ENCODE results near the gene IKZF1.

DNA sequence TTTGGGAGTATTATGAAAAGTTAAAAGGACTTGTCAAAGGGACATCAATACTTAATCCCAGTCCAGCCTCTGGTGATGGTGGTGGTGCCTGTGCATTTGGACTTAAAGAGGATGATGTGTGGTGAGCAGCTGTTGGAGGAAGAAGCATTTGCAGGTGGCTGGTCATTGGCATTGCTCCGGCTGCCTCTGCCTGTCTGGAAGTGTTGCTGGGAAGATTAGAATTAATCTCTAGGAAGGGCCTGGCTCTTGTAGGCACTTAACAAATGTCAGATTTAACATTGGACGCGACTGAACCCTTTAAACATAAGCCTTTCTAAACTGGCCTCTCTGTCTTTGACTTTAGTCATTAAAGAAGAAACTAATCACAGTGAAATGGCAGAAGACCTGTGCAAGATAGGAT is 86.9 kb downstream of the IKZF1 start:
- TF ChIP-seq, protein P1, sequence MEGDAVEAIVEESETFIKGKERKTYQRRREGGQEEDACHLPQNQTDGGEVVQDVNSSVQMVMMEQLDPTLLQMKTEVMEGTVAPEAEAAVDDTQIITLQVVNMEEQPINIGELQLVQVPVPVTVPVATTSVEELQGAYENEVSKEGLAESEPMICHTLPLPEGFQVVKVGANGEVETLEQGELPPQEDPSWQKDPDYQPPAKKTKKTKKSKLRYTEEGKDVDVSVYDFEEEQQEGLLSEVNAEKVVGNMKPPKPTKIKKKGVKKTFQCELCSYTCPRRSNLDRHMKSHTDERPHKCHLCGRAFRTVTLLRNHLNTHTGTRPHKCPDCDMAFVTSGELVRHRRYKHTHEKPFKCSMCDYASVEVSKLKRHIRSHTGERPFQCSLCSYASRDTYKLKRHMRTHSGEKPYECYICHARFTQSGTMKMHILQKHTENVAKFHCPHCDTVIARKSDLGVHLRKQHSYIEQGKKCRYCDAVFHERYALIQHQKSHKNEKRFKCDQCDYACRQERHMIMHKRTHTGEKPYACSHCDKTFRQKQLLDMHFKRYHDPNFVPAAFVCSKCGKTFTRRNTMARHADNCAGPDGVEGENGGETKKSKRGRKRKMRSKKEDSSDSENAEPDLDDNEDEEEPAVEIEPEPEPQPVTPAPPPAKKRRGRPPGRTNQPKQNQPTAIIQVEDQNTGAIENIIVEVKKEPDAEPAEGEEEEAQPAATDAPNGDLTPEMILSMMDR (IDR thresholded peaks at IDR 0.05), result no peak
- TF ChIP-seq POLR2A (IDR thresholded peaks at IDR 0.05), result no peak
